Measurements from ENCODE around the gene SLC5A10.

DNA sequence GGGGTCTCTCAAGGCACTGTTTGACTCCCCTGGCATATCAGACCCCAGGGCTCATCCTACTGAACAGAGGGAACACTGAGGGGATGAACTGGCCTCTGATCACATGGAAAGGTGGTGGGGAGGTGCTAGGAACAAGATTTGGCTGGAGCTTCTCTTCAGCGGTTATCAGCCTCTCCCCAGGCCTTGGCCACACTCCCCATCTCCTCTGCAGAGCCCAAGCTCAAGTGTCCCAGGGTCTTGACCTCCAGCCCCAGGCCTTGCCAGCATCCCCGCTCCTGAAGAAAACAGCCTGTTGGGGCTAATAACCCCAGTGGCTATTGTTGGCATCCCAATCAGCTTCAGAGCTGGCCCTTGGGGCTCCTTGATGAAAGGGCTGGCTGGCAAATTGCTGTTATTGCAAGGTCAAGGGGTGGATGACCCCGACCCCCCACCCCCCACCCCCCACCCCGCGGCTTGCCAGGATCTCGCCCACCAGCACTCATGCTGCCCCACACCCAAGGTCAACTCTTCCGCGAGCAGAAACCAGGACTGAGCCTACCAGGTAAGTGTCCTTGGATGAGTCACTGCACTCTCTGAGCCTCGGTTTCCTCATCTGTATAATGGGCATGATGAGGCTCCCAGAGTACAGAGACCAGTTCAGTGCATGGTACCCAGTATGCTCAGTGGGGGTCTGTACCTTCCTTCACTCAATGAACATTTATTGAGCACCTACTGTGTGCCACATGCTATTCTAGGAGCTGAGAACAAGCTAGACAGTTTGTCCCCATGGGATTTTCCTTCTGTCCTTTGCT, 71.4 kb downstream of the SLC5A10 start:
- TF ChIP-seq POLR2AphosphoS5 (IDR thresholded peaks at IDR 0.05): no peak
- TF ChIP-seq POLR2A (IDR thresholded peaks at IDR 0.05): no peak
